Measurements from ENCODE around the gene HDAC9.

DNA sequence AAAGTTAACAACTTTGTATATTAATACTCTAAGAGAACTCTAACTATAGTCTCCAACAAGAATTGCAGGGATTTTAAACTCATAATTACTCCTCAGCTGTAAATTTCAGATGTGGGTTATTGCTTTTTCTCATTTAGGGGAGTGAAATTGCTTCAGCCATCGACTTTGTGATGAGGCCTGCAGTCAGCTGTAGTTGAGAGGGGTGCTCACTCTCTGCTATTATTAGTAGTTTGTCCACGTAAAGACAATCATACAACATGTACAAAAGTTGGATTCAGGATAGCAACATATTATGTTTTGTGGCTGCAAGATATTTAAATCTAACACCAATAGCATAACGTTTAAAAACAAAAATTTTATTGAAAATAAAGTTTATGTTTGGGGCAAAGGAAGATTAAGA, 28.7 kb downstream of the HDAC9 start:
- TF ChIP-seq, protein P1, sequence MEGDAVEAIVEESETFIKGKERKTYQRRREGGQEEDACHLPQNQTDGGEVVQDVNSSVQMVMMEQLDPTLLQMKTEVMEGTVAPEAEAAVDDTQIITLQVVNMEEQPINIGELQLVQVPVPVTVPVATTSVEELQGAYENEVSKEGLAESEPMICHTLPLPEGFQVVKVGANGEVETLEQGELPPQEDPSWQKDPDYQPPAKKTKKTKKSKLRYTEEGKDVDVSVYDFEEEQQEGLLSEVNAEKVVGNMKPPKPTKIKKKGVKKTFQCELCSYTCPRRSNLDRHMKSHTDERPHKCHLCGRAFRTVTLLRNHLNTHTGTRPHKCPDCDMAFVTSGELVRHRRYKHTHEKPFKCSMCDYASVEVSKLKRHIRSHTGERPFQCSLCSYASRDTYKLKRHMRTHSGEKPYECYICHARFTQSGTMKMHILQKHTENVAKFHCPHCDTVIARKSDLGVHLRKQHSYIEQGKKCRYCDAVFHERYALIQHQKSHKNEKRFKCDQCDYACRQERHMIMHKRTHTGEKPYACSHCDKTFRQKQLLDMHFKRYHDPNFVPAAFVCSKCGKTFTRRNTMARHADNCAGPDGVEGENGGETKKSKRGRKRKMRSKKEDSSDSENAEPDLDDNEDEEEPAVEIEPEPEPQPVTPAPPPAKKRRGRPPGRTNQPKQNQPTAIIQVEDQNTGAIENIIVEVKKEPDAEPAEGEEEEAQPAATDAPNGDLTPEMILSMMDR (IDR thresholded peaks at IDR 0.05), result no peak
- TF ChIP-seq POLR2A (IDR thresholded peaks at IDR 0.05), result no peak

Measured in vagina (tissue), 2 donors.